G401 (cell line): ENCODE data around the gene ERVW-1. TPM values are rescaled to one million over a fixed set of nuclear protein-coding genes. Genes with fewer than 3 reads are reported as not detected.

Experiments
- DNase-seq: peaks from one replicate; pipeline ENCODE4 v3.0.0-alpha.2; 2015; ENCODE audit warnings: low spot score
- in situ Hi-C: cut with HindIII; loops from 2 replicates; pipeline ENCODE4 v1.10.0; 2016; ENCODE audit warnings: low sequenced_read_pairs, mixed read lengths
- total RNA-seq: library from RNA; depleted of rRNA; stranded (reverse); fragments of >200 nt; shearing (Covaris generic); gene quantifications from 2 replicates; pipeline ENCODE4 v1.2.3, GENCODE V29; 2014; rRNA removed

Gene ERVW-1
- total RNA-seq, 1 experiment from 2014 or later: not detected

GRCh38 chr7:92436612-92437445 lies 40.9 kb downstream of the ERVW-1 start:
- no peak for DNase-seq
- in situ Hi-C loops: no loop called here

- in situ Hi-C loops: no loop called here
These were observed 42.2 kb downstream of the ERVW-1 start for GRCh38 chr7:92435542-92435941.

GRCh38 chr7:92433019-92433418 lies 44.7 kb downstream of the ERVW-1 start:
- in situ Hi-C loops: no loop called here
- no peak for DNase-seq

More at GRCh38 chr7:92435542-92435941, 42.2 kb downstream of the ERVW-1 start:
- no peak for DNase-seq

GRCh38 chr7:92432299-92432946 lies 45.3 kb downstream of the ERVW-1 start:
- DNase-seq: no peak
- in situ Hi-C loops: no loop called here

- DNase-seq: no peak
- in situ Hi-C loops: no loop called here
These were observed 50.6 kb downstream of the ERVW-1 start for GRCh38 chr7:92427193-92427592.

- in situ Hi-C loops: no loop called here
- no peak for DNase-seq
These were observed 52.3 kb downstream of the ERVW-1 start for GRCh38 chr7:92425311-92425947.

- no peak for DNase-seq
- in situ Hi-C loops: no loop called here
These were observed 54.0 kb downstream of the ERVW-1 start for GRCh38 chr7:92423710-92424131.

GRCh38 chr7:92422926-92423325 lies 54.8 kb downstream of the ERVW-1 start:
- in situ Hi-C loops: no loop called here
- DNase-seq: no peak

GRCh38 chr7:92421676-92422435 lies 55.9 kb downstream of the ERVW-1 start:
- in situ Hi-C loops: no loop called here
- no peak for DNase-seq

Other genes with a start within 250 kb of the ERVW-1 start
- 25.0 and 39.7 TPM in 2 replicates for gene KRIT1, start 232.0 kb downstream of the ERVW-1 start, total RNA-seq
- 24.7 and 46.3 TPM in 2 replicates for gene ANKIB1, start 232.0 kb downstream of the ERVW-1 start, total RNA-seq
- 14.8 and 22.0 TPM in 2 replicates for gene GATAD1, start 30.5 kb downstream of the ERVW-1 start, total RNA-seq
- 19.9 and 20.7 TPM in 2 replicates for gene PEX1, start 50.6 kb upstream of the ERVW-1 start, total RNA-seq
- gene RBM48, start 50.8 kb upstream of the ERVW-1 start, total RNA-seq: 0.81 and 3.6 TPM in 2 replicates
- gene FAM133B, start 112.4 kb upstream of the ERVW-1 start, total RNA-seq: 11.5 and 19.3 TPM in 2 replicates